ENCODE data around the gene KIRREL2. TPM values are rescaled to one million over a fixed set of nuclear protein-coding genes. Genes with fewer than 3 reads are reported as not detected.
A peak's percentile ranks its signal among the peaks of the same experiment; 100 is the strongest.
"Not testable (repeated sequence)": the region's sequence is repeated elsewhere in the genome, so short reads cannot be mapped to it uniquely, and the experiment has no call there.

The KIRREL2 gene
- total RNA-seq, 5 donors from 2014 or later (not counting 1 experiment from before 2014, with no cell fraction given), result 0.16 to 0.28 (median 0.25) TPM

DNA sequence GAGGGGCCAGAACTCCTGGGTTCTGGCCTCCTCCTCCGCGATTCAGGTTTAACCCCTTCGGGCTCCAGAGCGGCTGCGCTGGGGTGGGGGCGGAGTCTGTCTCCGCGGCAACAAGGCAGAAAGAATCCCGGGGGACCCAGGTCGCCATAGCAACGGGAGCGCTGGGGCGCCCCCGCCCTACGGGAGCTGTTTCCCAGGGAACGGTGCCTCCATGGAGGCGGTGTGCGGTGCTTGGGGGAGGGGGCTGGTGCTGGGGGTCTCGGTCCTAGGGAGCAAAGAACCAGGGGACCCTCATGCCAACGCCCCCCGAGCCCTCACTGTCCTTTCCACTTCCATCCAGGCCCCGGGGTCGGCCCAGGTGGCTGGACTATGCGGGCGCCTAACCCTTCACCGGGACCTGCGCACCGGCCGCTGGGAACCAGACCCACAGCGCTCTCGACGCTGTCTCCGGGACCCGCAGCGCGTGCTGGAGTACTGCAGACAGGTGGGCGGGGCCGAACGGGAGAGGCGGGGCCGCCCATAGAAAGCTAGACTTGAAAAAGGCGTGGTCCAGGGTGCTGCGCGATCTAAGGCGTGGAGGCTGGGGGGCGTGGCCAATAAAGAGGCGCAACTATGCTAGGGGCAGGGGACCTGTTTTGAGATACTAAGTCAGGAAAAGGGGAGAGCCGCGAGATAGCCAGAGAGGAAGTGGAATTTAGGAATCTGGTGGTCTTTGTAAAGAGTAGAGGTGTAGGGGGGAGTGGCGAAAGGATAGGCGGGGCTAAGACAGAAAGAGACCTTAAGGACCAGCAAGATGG, 12.8 kb downstream of the KIRREL2 start:
- Histone ChIP-seq H3K4me3 (ENCODE audit: control insufficient read depth in 1 of 2, extremely low read depth in 1 of 2, low read length in 1 of 2) (peak overlapping the region in 1 of 2 donors; percentile 52), H3K4me1 (ENCODE audit: control insufficient read depth in 1 of 2, extremely low read depth in 1 of 2, insufficient read depth in 2 of 2, low read length in 2 of 2) (peaks cover 2 to 25% of the 10 kb centered on the region in 2 experiments), H3K9me3 (no peaks in the 10 kb centered on the region), H3K36me3 (ENCODE audit: control insufficient read depth in 2 of 2, extremely low read depth in 1 of 2, insufficient read depth in 1 of 2, low read length in 1 of 2) (no peaks in the 10 kb centered on the region), H3K27ac (ENCODE audit: low read length) (no peak overlapping the region), H3K27me3 (replicated peaks in 1 of 2; ENCODE audit: control insufficient read depth in 2 of 2, extremely low read depth in 1 of 2, insufficient read depth in 2 of 2, low read length in 1 of 2) (peaks cover 3 to 83% of the 10 kb centered on the region in 2 experiments)
- Mint-ChIP-seq H3K4me3 (peak overlapping the region; percentile 57 to 76 (median 65)), H3K27ac (peak overlapping the region in 1 of 2 donors; percentile 5), H3K9me3 (no peaks in the 10 kb centered on the region), H3K27me3 (peaks cover 33 to 75% of the 10 kb centered on the region in 2 donors), H3K4me1 (peaks cover 14 to 23% (median 19%) of the 10 kb centered on the region in 3 donors), H3K36me3 (no peaks in the 10 kb centered on the region)
- WGBS (ENCODE audit: insufficient coverage), result 3% methylated on average over 45 of the region's 51 CpGs
- POLR2A ChIA-PET, result no interaction called here
- ATAC-seq (replicated peaks in 1 of 4), result peak; percentile 76 to 89 (median 78)
- DNase-seq, result peak; percentile 34 to 89 (median 76)
- CTCF ChIA-PET, result no interaction called here

DNA sequence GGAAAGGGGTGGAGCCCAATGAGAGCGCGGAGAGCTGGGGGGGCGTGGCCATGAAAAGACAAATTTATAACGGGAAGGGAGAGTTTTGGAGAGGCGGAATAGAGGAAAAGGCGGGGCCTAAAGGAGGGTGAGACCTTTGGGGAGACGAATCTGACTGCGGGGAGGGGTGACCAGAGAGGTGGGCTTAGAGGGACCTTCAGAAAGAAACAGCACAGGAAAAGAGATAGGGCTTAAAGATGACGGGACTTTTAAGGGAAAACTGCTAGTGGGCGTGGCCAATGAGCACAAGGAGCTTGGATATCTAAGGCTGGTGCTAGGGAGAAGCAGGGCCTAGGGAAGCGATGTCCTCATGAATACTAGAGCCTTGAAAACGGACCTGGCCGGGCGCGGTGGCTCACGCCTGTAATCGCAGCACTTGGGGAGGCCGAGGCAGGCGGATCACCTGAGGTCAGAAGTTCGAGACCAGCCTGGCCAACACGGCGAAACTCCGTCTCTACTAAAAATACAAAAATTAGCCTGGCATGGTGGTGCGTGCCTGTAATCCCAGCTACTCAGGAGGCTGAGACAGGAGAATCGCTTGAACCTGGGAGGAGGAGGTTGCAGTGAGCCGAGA, 13.5 kb downstream of the KIRREL2 start:
- H3K36me3 ChIP-seq (ENCODE audit: control insufficient read depth in 2 of 2, extremely low read depth in 1 of 2, insufficient read depth in 1 of 2, low read length in 1 of 2); H3K27ac ChIP-seq (ENCODE audit: low read length); ATAC-seq (replicated peaks in 1 of 4); H3K27ac Mint-ChIP-seq; H3K36me3 Mint-ChIP-seq; H3K9me3 ChIP-seq; DNase-seq; CTCF ChIA-PET; POLR2A ChIA-PET; H3K9me3 Mint-ChIP-seq: not testable (repeated sequence)
- 24% methylated on average over 15 of the region's 26 CpGs for WGBS (ENCODE audit: insufficient coverage)
- H3K27me3 Mint-ChIP-seq, result peaks cover 29 to 72% of the 10 kb centered on the region in 2 donors
- H3K4me3 ChIP-seq (ENCODE audit: control insufficient read depth in 1 of 2, extremely low read depth in 1 of 2, low read length in 1 of 2), result peak overlapping the region in 1 of 2 donors; percentile 52
- peaks cover 3 to 85% of the 10 kb centered on the region in 2 experiments for H3K27me3 ChIP-seq (replicated peaks in 1 of 2; ENCODE audit: control insufficient read depth in 2 of 2, extremely low read depth in 1 of 2, insufficient read depth in 2 of 2, low read length in 1 of 2)
- H3K4me1 ChIP-seq (ENCODE audit: control insufficient read depth in 1 of 2, extremely low read depth in 1 of 2, insufficient read depth in 2 of 2, low read length in 2 of 2), result peaks cover 2 to 25% of the 10 kb centered on the region in 2 experiments
- peak overlapping the region; percentile 57 to 76 (median 65) for H3K4me3 Mint-ChIP-seq
- peaks cover 14 to 23% (median 19%) of the 10 kb centered on the region in 3 donors for H3K4me1 Mint-ChIP-seq

DNA sequence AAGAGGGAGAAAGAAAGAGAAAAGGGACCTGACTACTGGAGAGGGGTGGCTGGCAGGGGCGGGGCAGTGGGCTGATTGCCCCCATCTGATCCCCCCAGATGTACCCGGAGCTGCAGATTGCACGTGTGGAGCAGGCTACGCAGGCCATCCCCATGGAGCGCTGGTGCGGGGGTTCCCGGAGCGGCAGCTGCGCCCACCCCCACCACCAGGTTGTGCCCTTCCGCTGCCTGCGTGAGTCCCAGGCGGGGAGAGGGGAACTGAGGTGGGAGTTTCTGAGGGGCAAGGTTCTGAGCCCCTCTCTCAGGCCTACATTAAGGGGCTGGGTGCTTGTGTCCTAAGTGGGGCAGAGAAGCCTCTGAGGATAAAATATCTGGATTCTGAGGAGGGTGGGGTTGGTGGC, 14.1 kb downstream of the KIRREL2 start:
- WGBS (ENCODE audit: insufficient coverage), result 67% methylated on average over 3 of the region's 12 CpGs
- CTCF ChIA-PET, result interaction anchor here in 1 of 2 donors (0.5 kb wide), 1 partner anchor 176 kb away, joined by 3 read pairs; no protein-coding TSS in a partner anchor
- Mint-ChIP-seq H3K36me3 (no peaks in the 10 kb centered on the region), H3K27me3 (peaks cover 25 to 66% of the 10 kb centered on the region in 2 donors), H3K9me3 (no peaks in the 10 kb centered on the region), H3K4me1 (peaks cover 14 to 23% (median 19%) of the 10 kb centered on the region in 3 donors), H3K4me3 (no peak overlapping the region), H3K27ac (no peak overlapping the region)
- DNase-seq, result no peak
- no peaks in the 10 kb centered on the region for H3K9me3 ChIP-seq
- H3K4me3 ChIP-seq (ENCODE audit: control insufficient read depth in 1 of 2, extremely low read depth in 1 of 2, low read length in 1 of 2), result no peak overlapping the region
- peaks cover 3 to 85% of the 10 kb centered on the region in 2 experiments for H3K27me3 ChIP-seq (replicated peaks in 1 of 2; ENCODE audit: control insufficient read depth in 2 of 2, extremely low read depth in 1 of 2, insufficient read depth in 2 of 2, low read length in 1 of 2)
- peaks cover 2 to 25% of the 10 kb centered on the region in 2 experiments for H3K4me1 ChIP-seq (ENCODE audit: control insufficient read depth in 1 of 2, extremely low read depth in 1 of 2, insufficient read depth in 2 of 2, low read length in 2 of 2)
- ATAC-seq (replicated peaks in 1 of 4), result no peak
- H3K27ac ChIP-seq (ENCODE audit: low read length), result no peak overlapping the region
- POLR2A ChIA-PET, result no interaction called here
- H3K36me3 ChIP-seq (ENCODE audit: control insufficient read depth in 2 of 2, extremely low read depth in 1 of 2, insufficient read depth in 1 of 2, low read length in 1 of 2), result no peaks in the 10 kb centered on the region

DNA sequence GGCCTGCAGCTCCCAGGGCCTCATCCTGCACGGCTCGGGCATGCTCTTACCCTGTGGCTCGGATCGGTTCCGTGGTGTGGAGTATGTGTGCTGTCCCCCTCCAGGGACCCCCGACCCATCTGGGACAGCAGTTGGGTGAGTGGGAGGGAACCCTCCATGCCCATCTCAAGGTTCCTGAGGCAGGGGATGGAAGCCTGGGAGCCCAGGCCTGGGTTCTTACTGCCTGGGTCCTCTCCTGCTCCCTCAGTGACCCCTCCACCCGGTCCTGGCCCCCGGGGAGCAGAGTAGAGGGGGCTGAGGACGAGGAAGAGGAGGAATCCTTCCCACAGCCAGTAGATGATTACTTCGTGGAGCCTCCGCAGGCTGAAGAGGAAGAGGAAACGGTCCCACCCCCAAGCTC, 14.9 kb downstream of the KIRREL2 start:
- no peaks in the 10 kb centered on the region for H3K36me3 Mint-ChIP-seq
- CTCF ChIA-PET, result interaction anchor here in 1 of 2 donors (0.5 kb wide), 1 partner anchor 177 kb away, joined by 3 read pairs; no protein-coding TSS in a partner anchor
- H3K27ac Mint-ChIP-seq, result no peak overlapping the region

DNA sequence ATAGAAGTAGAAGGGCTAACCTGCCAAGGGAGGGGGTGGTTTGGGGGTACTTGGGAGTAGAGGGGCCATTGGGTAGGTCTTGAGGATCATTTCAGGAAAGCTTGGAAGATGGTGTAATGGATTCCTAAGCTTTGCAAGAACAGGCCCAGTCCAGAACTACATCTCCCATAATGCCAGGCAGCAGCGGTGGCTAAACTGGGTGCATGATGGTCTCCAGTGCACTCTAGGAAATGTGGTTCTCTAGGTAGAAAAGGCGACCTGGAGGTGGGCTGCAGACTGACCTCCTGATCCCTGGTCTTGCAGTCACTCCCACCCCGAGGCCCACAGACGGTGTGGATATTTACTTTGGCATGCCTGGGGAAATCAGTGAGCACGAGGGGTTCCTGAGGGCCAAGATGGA, 15.5 kb downstream of the KIRREL2 start:
- H3K27ac ChIP-seq (ENCODE audit: low read length), result no peak overlapping the region
- DNase-seq (no peak), ATAC-seq (replicated peaks in 1 of 4) (no peak)
- POLR2A ChIA-PET, result no interaction called here
- Mint-ChIP-seq H3K27ac (no peak overlapping the region), H3K36me3 (no peaks in the 10 kb centered on the region), H3K27me3 (peaks cover 19 to 64% of the 10 kb centered on the region in 2 donors), H3K9me3 (no peaks in the 10 kb centered on the region), H3K4me1 (peaks cover 14 to 23% (median 19%) of the 10 kb centered on the region in 3 donors), H3K4me3 (no peak overlapping the region)
- H3K36me3 ChIP-seq (ENCODE audit: control insufficient read depth in 2 of 2, extremely low read depth in 1 of 2, insufficient read depth in 1 of 2, low read length in 1 of 2), result no peaks in the 10 kb centered on the region
- H3K9me3 ChIP-seq, result no peaks in the 10 kb centered on the region
- H3K27me3 ChIP-seq (replicated peaks in 1 of 2; ENCODE audit: control insufficient read depth in 2 of 2, extremely low read depth in 1 of 2, insufficient read depth in 2 of 2, low read length in 1 of 2), result peaks cover 0 to 76% of the 10 kb centered on the region in 2 experiments
- peaks cover 2 to 25% of the 10 kb centered on the region in 2 experiments for H3K4me1 ChIP-seq (ENCODE audit: control insufficient read depth in 1 of 2, extremely low read depth in 1 of 2, insufficient read depth in 2 of 2, low read length in 2 of 2)
- WGBS (ENCODE audit: insufficient coverage), result no CpG with 5 or more reads among the region's 5 CpGs
- CTCF ChIA-PET, result no interaction called here
- no peak overlapping the region for H3K4me3 ChIP-seq (ENCODE audit: control insufficient read depth in 1 of 2, extremely low read depth in 1 of 2, low read length in 1 of 2)

More for the DNA sequence above, 14.9 kb downstream of the KIRREL2 start:
- H3K4me1 Mint-ChIP-seq, result peaks cover 14 to 23% (median 19%) of the 10 kb centered on the region in 3 donors
- Histone ChIP-seq H3K27ac (ENCODE audit: low read length) (no peak overlapping the region), H3K4me3 (ENCODE audit: control insufficient read depth in 1 of 2, extremely low read depth in 1 of 2, low read length in 1 of 2) (no peak overlapping the region), H3K36me3 (ENCODE audit: control insufficient read depth in 2 of 2, extremely low read depth in 1 of 2, insufficient read depth in 1 of 2, low read length in 1 of 2) (no peaks in the 10 kb centered on the region), H3K27me3 (replicated peaks in 1 of 2; ENCODE audit: control insufficient read depth in 2 of 2, extremely low read depth in 1 of 2, insufficient read depth in 2 of 2, low read length in 1 of 2) (peaks cover 2 to 78% of the 10 kb centered on the region in 2 experiments), H3K9me3 (no peaks in the 10 kb centered on the region), H3K4me1 (ENCODE audit: control insufficient read depth in 1 of 2, extremely low read depth in 1 of 2, insufficient read depth in 2 of 2, low read length in 2 of 2) (peaks cover 2 to 25% of the 10 kb centered on the region in 2 experiments)
- no peaks in the 10 kb centered on the region for H3K9me3 Mint-ChIP-seq
- ATAC-seq (replicated peaks in 1 of 4), result no peak
- POLR2A ChIA-PET, result no interaction called here
- no peak overlapping the region for H3K4me3 Mint-ChIP-seq
- H3K27me3 Mint-ChIP-seq, result peaks cover 21 to 64% of the 10 kb centered on the region in 2 donors
- no peak for DNase-seq
- 62% methylated on average over 3 of the region's 12 CpGs for WGBS (ENCODE audit: insufficient coverage)

DNA sequence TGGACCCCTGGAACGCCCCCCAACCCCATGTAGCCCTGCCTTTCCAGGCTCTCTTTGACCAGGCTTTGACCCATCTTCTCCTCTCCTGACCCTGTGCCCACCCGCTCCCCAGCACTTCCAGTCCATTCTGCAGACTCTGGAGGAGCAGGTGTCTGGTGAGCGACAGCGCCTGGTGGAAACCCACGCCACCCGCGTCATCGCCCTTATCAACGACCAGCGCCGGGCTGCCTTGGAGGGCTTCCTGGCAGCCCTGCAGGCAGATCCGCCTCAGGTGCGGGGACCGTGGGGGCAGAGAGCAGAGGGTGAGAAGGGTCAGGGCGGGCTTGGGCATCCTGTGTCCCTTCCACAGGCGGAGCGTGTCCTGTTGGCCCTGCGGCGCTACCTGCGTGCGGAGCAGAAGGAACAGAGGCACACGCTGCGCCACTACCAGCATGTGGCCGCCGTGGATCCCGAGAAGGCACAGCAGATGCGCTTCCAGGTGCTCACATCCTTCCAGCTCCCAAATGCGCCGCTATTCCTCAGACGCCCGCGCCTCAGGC, 17.8 kb downstream of the KIRREL2 start:
- H3K27me3 Mint-ChIP-seq, result peaks cover 27 to 60% of the 10 kb centered on the region in 2 donors
- CTCF ChIA-PET, result no interaction called here

More for the DNA sequence above, 17.8 kb downstream of the KIRREL2 start:
- Histone ChIP-seq H3K27ac (ENCODE audit: low read length) (no peak overlapping the region), H3K4me1 (ENCODE audit: control insufficient read depth in 1 of 2, extremely low read depth in 1 of 2, insufficient read depth in 2 of 2, low read length in 2 of 2) (peaks cover 0 to 13% of the 10 kb centered on the region in 2 experiments), H3K27me3 (replicated peaks in 1 of 2; ENCODE audit: control insufficient read depth in 2 of 2, extremely low read depth in 1 of 2, insufficient read depth in 2 of 2, low read length in 1 of 2) (peaks cover 3 to 78% of the 10 kb centered on the region in 2 experiments), H3K36me3 (ENCODE audit: control insufficient read depth in 2 of 2, extremely low read depth in 1 of 2, insufficient read depth in 1 of 2, low read length in 1 of 2) (no peaks in the 10 kb centered on the region), H3K9me3 (no peaks in the 10 kb centered on the region), H3K4me3 (ENCODE audit: control insufficient read depth in 1 of 2, extremely low read depth in 1 of 2, low read length in 1 of 2) (no peak overlapping the region)
- Mint-ChIP-seq H3K4me1 (peaks cover 8 to 16% (median 9%) of the 10 kb centered on the region in 3 donors), H3K9me3 (no peaks in the 10 kb centered on the region), H3K36me3 (no peaks in the 10 kb centered on the region), H3K4me3 (no peak overlapping the region), H3K27ac (no peak overlapping the region)
- DNase-seq, result no peak
- ATAC-seq (replicated peaks in 1 of 4), result no peak
- POLR2A ChIA-PET, result no interaction called here
- WGBS (ENCODE audit: insufficient coverage), result 91% methylated on average over 32 of the region's 32 CpGs
